ENCODE measurements around the gene KDM4D.
"Not testable (repeated sequence)": the region's sequence is repeated elsewhere in the genome, so short reads cannot be mapped to it uniquely, and the experiment has no call there.

KDM4D gene

DNA sequence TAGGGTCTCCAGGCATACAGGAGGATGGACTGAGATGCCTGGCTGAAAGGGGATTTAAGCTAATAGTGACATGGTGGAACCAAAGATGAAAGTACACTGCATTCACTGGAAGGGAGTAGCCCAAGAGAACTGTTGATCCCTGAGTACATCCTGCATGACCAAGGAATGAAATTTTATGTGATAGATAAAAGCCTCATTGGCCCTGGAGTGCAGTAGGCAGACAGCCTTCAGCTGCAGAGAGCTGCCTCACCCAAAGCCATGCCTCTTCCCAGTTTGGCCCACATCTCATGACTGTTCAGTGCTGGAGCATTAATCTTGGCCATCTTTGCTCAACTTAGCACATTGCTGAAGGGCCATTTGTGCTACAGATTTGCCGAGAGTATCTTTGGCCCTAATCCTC lies 59.5 kb downstream of the KDM4D start:
- no peak for DNase-seq (ENCODE audit: low spot score)

DNA sequence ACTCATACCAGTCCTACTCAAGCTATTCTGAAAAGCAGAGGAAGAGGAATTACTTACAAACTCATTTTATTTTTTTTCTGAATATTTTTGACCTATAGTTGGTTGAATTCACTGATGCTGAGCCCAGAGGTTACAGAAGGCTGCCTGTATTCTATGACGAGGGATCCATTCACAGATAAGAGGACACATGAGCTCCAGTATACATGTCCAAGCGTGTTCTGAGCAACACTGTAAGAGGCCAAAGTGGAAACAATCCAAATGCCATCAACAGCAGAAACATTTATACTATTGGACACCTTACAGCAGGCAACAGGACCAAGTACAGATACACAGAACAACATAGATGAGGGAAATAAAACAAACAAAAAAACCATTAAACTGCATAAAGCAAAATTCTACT lies 61.8 kb downstream of the KDM4D start:
- DNase-seq (ENCODE audit: low spot score) = no peak

DNA sequence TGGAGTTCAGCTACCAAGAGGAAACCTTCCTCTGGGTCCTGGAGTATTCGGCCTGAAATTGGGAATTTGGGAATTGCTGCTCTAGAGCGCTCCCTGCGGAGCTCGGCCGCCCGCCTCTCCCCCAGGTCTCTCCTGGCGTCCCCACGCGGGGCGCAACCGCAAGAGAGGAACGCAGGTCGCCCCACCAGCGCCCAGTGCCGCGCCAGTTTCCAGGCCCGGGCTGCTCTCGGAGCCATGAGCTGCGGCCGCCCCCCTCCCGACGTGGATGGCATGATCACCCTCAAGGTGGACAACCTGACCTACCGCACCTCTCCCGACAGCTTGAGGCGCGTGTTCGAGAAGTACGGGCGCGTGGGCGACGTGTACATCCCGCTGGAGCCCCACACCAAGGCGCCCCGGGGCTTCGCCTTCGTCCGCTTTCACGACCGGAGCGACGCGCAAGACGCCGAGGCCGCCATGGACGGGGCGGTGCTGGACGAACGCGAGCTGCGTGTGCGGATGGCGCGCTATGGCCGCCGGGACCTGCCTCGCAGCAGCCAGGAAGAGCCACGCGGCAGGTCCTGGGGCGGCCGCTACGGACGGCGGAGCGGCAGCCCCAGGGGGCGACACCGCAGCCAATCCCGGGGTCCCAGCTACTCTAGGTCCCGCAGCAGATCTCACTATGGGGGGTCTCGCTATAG lies 64.0 kb downstream of the KDM4D start:
- not testable (repeated sequence) for DNase-seq (ENCODE audit: low spot score)

DNA sequence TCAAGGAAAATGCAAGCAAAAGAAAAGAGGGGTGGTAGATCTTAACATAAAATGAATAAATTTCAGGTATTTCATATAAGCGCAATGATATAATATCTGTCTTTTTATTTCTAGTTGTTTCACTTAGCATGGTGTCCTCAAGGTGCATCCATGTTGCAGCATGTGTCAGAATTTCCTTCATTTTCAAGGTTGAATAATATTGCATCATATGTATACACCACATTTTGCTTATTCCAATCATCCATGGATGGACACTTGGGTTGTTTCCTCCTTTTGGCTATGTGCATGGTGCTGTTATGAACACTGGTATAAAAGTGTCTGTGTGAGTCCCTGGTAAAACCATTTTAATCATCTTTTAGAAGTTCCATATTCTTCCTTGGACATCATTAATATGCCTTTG lies 68.7 kb downstream of the KDM4D start:
- DNase-seq (ENCODE audit: low spot score) = no peak

DNA sequence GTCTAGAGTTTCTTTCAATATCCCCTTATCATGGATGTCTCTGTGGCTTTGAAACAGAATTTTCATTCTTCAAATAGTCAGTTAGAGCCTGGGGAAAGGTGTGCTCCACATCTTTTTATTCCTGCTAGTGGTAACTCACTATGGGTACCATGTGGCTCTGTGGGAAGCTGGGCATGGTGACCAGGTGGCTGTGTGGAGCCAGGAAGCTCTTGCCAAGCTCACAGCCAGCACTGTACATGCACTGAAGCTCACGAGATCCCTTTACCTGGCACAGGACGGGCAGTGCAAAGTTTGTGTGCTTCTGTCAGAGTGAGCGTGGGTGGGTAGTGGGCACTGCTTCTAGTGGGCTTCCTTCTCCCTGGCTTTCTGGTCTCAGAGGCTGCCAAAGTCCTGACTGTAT lies 69.4 kb downstream of the KDM4D start:
- no peak for DNase-seq (ENCODE audit: low spot score)

DNA sequence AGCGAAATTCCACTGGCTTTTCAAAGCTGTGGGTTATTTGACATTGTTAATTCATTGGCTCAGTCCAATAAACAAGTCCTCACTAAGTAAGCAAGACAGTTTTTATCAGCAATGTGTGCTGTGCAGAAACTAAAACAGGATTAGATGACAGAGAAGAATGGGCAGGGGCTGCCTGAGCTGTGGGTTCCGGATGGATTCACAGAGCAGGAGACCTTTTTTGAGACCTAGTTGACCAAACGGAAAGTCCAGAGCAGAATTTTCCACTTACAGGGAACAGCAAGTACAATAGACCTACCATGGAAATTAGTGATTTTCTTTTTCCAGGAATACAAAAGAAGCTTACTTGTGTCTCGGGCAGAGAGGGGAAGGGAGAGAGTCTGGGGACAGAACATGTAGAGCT lies 70.5 kb downstream of the KDM4D start:
- no peak for DNase-seq (ENCODE audit: low spot score)

DNA sequence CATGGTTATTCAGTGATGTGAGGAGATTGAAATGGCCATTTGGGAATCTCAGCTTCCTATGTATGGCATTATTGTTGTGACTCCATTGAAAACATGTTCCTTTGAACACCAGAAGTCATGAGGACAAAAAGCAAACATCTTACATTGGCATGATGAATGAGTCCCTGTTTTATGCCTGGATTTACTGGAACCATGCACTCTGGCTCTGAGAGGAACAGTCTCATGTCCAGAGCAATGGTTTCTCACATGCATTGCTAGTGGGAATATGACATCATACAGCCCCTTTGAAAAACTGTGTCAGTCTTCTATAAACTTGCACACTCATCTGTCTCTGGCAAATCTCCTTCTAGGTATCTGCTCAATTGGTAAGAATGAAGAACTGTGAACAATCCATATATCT lies 72.3 kb downstream of the KDM4D start:
- no peak for DNase-seq (ENCODE audit: low spot score)

All from activated CD4-positive, alpha-beta T cell treated with anti-CD3 and anti-CD28 coated beads, Interleukin-2, Interleukin-4, amounts not matched to agents 100 ng/mL and 50 ng/mL, durations not matched to agents 16 hours and 8 hours (primary cell).